Fibroblast of peridontal ligament (primary cell): ENCODE measurements around the gene TENT4A.

Experiments used
- DNase-seq: peaks from one replicate; pipeline ENCODE4 v3.0.0-alpha.2; 2010; ENCODE audit errors: extremely low read depth

The TENT4A gene

GRCh38 chr5:6718161-6718681, 5.0 kb downstream of the TENT4A start:
- DNase-seq, result no peak

DNA sequence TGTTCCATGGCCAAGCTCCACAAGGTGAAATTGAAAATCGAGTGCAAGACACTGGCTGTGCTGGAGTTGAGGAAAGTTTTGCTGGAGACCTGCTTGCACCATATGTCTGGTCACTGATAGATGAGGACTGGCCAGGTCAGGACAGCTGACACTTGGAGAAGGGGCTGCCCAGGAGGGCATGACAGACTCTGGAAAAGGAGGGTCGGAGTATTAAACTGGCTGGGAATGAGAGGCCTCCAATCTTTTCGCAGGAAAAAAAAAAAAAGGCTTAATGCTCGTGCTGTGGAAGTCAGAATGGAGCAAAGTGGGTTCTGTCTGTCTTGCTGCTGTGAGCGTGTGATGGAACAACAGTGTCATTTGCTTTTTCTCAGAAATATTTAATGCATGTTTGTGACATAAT, 5.5 kb downstream of the TENT4A start:
- no peak for DNase-seq

- no peak for DNase-seq
Observed at GRCh38 chr5:6719417-6719816, 6.2 kb downstream of the TENT4A start.

GRCh38 chr5:6719896-6720560, 6.8 kb downstream of the TENT4A start:
- DNase-seq, result no peak

DNA sequence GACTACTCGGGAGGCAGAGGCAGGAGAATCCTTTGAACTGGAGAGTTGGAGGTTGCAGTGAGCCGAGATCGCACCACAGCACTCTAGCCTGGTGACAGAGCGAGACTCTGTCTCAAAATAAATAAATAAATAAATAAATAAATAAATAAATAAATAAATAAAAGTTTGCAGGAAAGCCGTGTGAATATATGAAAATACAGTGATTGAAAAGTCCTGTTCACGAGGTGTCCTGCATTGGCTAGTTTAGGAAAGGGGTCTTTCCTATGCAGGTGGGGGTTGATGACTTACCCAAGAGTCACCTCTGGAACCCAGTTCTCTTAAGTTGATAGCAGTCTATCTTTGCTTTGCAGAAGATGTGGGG, 7.3 kb downstream of the TENT4A start:
- DNase-seq, result no peak

- DNase-seq, result no peak
Observed at GRCh38 chr5:6721442-6721841, 8.2 kb downstream of the TENT4A start.

GRCh38 chr5:6722015-6722414, 8.8 kb downstream of the TENT4A start:
- peak; percentile 48 for DNase-seq

DNA sequence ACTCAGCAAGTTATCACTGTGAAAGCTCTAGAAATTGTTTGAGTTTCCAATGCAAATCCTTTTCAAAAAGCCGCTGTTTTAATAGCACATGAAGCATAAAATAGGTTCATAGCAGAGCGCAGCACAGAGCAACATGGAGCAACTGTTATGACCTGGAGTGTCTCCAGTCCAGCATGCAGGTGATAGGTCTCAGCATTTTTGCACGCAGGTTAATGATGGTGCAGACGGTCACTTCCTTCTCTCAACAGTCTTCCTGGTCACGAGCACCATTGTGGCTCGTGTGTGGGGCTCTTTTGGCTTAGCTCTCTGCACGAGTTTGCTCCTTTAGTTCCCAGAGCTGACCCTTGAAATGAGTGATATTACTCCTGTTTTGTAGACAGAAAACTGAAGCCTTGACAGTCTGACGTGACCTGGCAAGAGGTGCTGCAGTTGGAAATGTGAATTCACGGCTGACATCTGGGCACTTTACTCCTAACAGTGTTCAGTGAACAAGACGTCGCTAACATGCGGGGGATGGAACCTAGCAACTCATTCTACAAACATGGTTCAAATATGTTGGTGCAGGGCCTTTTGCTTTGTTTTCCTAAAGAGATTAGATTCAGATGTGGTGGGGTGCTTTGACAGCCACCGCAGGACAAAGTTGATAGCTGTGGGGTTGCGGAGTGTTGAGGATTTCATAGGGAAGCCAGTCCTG, 10.0 kb downstream of the TENT4A start:
- no peak for DNase-seq

GRCh38 chr5:6723816-6724300, 10.6 kb downstream of the TENT4A start:
- DNase-seq, result no peak

GRCh38 chr5:6724321-6724929, 11.2 kb downstream of the TENT4A start:
- DNase-seq, result no peak

- DNase-seq, result no peak
Observed at GRCh38 chr5:6725421-6725820, 12.2 kb downstream of the TENT4A start.

DNA sequence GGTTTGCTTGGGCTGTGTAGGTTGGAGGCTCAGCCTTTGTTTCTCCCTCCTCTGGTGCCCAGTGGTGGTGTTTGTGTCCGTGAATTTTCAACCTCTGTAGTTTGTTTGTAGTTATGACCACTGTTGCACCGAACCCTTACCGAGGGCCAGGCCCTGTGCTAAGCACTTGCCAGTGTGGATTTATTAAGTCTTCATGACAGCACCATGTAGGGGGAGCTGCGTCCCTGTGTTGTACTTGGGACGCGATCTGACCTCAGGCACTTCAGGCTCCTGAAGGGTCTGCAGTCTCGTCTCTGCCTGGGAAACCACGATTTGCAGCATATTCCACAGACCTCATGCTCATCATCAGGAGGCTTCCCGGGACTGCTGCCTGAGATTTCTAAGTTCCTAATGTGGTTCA, 12.8 kb downstream of the TENT4A start:
- DNase-seq, result no peak

GRCh38 chr5:6727231-6727630, 14.0 kb downstream of the TENT4A start:
- no peak for DNase-seq

- no peak for DNase-seq
Observed at GRCh38 chr5:6728011-6728794, 15.0 kb downstream of the TENT4A start.

GRCh38 chr5:6728795-6729183, 15.6 kb downstream of the TENT4A start:
- DNase-seq, result no peak

GRCh38 chr5:6729386-6730310, 16.4 kb downstream of the TENT4A start:
- no peak for DNase-seq

GRCh38 chr5:6730407-6730806, 17.2 kb downstream of the TENT4A start:
- no peak for DNase-seq

GRCh38 chr5:6730807-6731206, 17.6 kb downstream of the TENT4A start:
- DNase-seq, result no peak

- no peak for DNase-seq
Observed at GRCh38 chr5:6731465-6732237, 18.4 kb downstream of the TENT4A start.
